K562 (cell line): Measurements from ENCODE around the gene ARHGEF40. TPM values are rescaled to one million over a fixed set of nuclear protein-coding genes. Genes with fewer than 3 reads are reported as not detected.

Experiments used
- FOXJ2 ChIP-seq: fragments of 200-800 bp; sonication (Bioruptor generic); IDR thresholded peaks from 2 replicates; pipeline ENCODE4 v1.6.1; 2016; ENCODE audit warnings: missing genetic modification characterization, missing compliant biosample characterization
- GABPB1 ChIP-seq: sonication (generic); formaldehyde crosslinking; IDR thresholded peaks from 2 replicates; pipeline ENCODE4 v1.8.0; 2022; ENCODE audit warnings: mild to moderate bottlenecking, missing genetic modification reagents
- KDM1A ChIP-seq, 2 experiments: fragments of 450-650 bp; IDR thresholded peaks; 2 replicates each; pipeline ENCODE4 v1.6.1; 2016; ENCODE audit warnings: mild to moderate bottlenecking in 2 of 2
- MNT ChIP-seq, 2 experiments: fragments of 450-650 bp; conservative IDR thresholded peaks; 2 replicates each; pipeline ENCODE4 v1.6.1; 2017; ENCODE audit warnings: mild to moderate bottlenecking in 2 of 2, moderate library complexity in 2 of 2
- PHF8 ChIP-seq: fragments of 200-600 bp; sonication (generic); IDR thresholded peaks from 2 replicates; pipeline ENCODE4 v1.6.1; 2012; ENCODE audit warnings: mixed run types, mild to moderate bottlenecking, inconsistent platforms, low read length, moderate library complexity, borderline replicate concordance
- RBBP5 ChIP-seq: fragments of 200-600 bp; sonication (generic); IDR thresholded peaks from 2 replicates; pipeline ENCODE4 v1.6.1; 2012; ENCODE audit warnings: borderline replicate concordance, mild to moderate bottlenecking, low read length, control low read depth, inconsistent platforms; ENCODE audit not compliant: insufficient read depth, poor library complexity, severe bottlenecking
- ZBTB40 ChIP-seq, 2 experiments: fragments of 450-650 bp in 1 of 2; sonication (generic) in 1 of 2; formaldehyde crosslinking in 1 of 2; IDR thresholded peaks; 2 replicates each; pipeline versions ENCODE4 v1.7.1 to v1.9.0; 2016 to 2022; ENCODE audit warnings: inconsistent platforms in 1 of 2, mild to moderate bottlenecking in 1 of 2, missing genetic modification reagents in 1 of 2
- ZC3H11A ChIP-seq: IDR thresholded peaks from 2 replicates; pipeline ENCODE4 v1.6.1; 2012; ENCODE audit warnings: low read depth, low read length, improper control_type of control experiment
- polyA plus RNA-seq, 8 experiments: library from polyadenylated mRNA; depleted of rRNA in 4 of 8; stranded (reverse) in 5 of 8; unstranded in 3 of 8; fragments of >200 nt; fragmentation: Nextera tagmentation in 2 of 8; fragmentation: Illumina TruSeq in 1 of 8; extraction: Ambion mirVana in 2 of 8; extraction: Trizol in 1 of 8; gene quantifications; 2 replicates each; pipeline versions ENCODE4 v1.2.1 to v1.2.3, GENCODE V29; 2011 to 2014; ENCODE audit warnings: inconsistent platforms in 1 of 8, missing spikeins in 1 of 8
- total RNA-seq, 7 experiments: library from RNA; depleted of rRNA in 6 of 7; stranded (reverse); fragments of >200 nt in 6 of 7; fragmentation: Illumina TruSeq in 2 of 7; extraction: Trizol in 2 of 7; gene quantifications; 2 replicates each; pipeline versions ENCODE4 v1.2.1 to v1.2.3, GENCODE V29; 2011 to 2021; ENCODE audit warnings: low replicate concordance in 1 of 7
- TF ChIP-seq, protein P1 (sequence below), 2 experiments: IDR thresholded peaks; 2 replicates each; pipeline ENCODE4 v1.6.1; 2011; ENCODE audit warnings: borderline replicate concordance in 1 of 2, control low read depth in 1 of 2, low read depth in 1 of 2, low read length in 1 of 2, mild to moderate bottlenecking in 1 of 2, mixed read lengths in 1 of 2, moderate library complexity in 1 of 2; ENCODE audit not compliant: insufficient read depth in 1 of 2, insufficient read length in 1 of 2, poor library complexity in 1 of 2, severe bottlenecking in 1 of 2; ENCODE audit errors: extremely low read depth in 1 of 2
- TF ChIP-seq, protein P2 (sequence below): fragments of 450-650 bp; IDR thresholded peaks from 2 replicates; pipeline ENCODE4 v1.6.1; 2016
- TF ChIP-seq, protein P3 (sequence below): fragments of 250-450 bp; sonication (Bioruptor Pico); IDR thresholded peaks from 2 replicates; pipeline ENCODE4 v1.9.0; 2021; ENCODE audit warnings: mild to moderate bottlenecking

ARHGEF40 gene
- total and polyA plus RNA-seq, 9 of the 15 experiments (the other 6 are each of a cell fraction or from before 2014, with no cell fraction given): 0.42 to 6.3 (median 3.8) TPM

- TF ChIP-seq ZBTB40 (IDR thresholded peaks at IDR 0.05) (peak; percentile 44; the same call in 1 of the 2 replicates), ZBTB40 (CRISPR knock-in tag; IDR thresholded peaks at IDR 0.05) (no peak), KDM1A (IDR thresholded peaks at IDR 0.05) (no peak), GABPB1 (CRISPR knock-in tag) (0 out of 2 replicates have a peak, but pooled peaks have one; percentile 15), RBBP5 (peak; percentile 25), FOXJ2 (tag) (no peak), MNT (conservative IDR thresholded peaks at IDR 0.05) (peak in 1 of 2 experiments; percentile 52; a peak in 1 of 4 replicates), ZC3H11A (no peak), PHF8 (peak; percentile 75; the same call in 1 of the 2 replicates)
- TF ChIP-seq, protein P1, sequence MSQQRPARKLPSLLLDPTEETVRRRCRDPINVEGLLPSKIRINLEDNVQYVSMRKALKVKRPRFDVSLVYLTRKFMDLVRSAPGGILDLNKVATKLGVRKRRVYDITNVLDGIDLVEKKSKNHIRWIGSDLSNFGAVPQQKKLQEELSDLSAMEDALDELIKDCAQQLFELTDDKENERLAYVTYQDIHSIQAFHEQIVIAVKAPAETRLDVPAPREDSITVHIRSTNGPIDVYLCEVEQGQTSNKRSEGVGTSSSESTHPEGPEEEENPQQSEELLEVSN (IDR thresholded peaks at IDR 0.05; ENCODE audit: borderline replicate concordance in 1 of 2, extremely low read depth in 1 of 2, insufficient read depth in 1 of 2, insufficient read length in 1 of 2, low read depth in 1 of 2, low read length in 1 of 2, poor library complexity in 1 of 2, severe bottlenecking in 1 of 2): peak in 1 of 2 experiments; percentile 42
- TF ChIP-seq, protein P2, sequence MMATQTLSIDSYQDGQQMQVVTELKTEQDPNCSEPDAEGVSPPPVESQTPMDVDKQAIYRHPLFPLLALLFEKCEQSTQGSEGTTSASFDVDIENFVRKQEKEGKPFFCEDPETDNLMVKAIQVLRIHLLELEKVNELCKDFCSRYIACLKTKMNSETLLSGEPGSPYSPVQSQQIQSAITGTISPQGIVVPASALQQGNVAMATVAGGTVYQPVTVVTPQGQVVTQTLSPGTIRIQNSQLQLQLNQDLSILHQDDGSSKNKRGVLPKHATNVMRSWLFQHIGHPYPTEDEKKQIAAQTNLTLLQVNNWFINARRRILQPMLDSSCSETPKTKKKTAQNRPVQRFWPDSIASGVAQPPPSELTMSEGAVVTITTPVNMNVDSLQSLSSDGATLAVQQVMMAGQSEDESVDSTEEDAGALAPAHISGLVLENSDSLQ: 0 out of 2 replicates have a peak, but pooled peaks have one; percentile 9
- TF ChIP-seq, protein P3, sequence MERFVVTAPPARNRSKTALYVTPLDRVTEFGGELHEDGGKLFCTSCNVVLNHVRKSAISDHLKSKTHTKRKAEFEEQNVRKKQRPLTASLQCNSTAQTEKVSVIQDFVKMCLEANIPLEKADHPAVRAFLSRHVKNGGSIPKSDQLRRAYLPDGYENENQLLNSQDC: peak; percentile 42; the same call in 1 of the 2 replicates
Measured at GRCh38 chr14:21024585-21025370, 45.3 kb upstream of the ARHGEF40 start, which contains the start of gene NDRG2 (continued).
